ENCODE data around the gene INTS14.

GRCh38 chr15:65612616-65612946 lies 1.6 kb upstream of the INTS14 start:
- TF ChIP-seq CTCF (conservative IDR thresholded peaks at IDR 0.05) (no peak), EZH2 (IDR thresholded peaks at IDR 0.05; ENCODE audit: low read depth) (no peak)

Data from PC-9 (cell line).